GM18498 (cell line): Measurements from ENCODE around the gene PAPLN.
"Not testable (repeated sequence)": the region's sequence is repeated elsewhere in the genome, so short reads cannot be mapped to it uniquely, and the experiment has no call there.

Experiments used
- ATAC-seq: cut with Tn5 transposase; IDR thresholded peaks from one replicate; pipeline ENCODE4 v1.9.1; 2021; ENCODE audit warnings: mild to moderate bottlenecking, moderate library complexity; ENCODE audit not compliant: unreplicated experiment

The PAPLN gene

GRCh38 chr14:73287071-73287470 is 49.8 kb downstream of the PAPLN start:
- ATAC-seq = no peak

DNA sequence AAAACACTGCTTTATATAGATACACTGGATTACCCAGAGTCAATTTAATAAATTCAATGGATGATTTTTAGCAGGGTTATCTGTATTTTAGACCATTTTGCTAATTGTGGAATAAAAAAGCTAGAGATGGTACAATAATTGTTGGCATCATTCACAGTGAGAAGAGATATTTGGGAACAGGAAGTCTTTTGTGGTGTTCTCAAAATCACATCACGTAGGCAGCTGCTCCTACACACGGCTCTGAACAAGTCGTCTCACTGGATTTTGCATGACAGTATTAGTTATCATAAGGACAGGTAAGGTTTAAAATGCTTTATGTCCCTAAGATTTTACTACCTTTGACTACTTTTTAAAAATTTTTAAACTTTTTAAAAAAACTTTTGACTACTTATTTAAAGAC is 52.0 kb downstream of the PAPLN start:
- no peak for ATAC-seq

GRCh38 chr14:73289729-73290128 is 52.4 kb downstream of the PAPLN start:
- ATAC-seq = no peak

DNA sequence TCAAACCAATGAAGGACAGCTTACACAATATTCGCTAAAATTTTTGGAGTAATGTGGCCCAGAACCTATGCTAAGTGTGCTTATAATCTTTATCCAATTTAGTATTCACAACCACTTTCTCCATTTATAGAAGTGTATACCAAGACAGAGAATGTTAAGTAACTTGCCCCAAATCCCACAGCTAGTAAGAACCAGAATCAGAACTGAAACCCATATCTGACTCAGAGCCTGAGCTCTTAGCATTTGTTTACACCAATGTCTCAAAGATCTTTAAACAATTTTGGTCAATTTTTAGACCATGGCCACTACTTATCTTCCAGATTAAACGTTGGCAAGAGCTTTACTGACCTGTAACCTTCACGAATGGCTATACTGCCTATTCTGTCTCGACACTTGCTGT is 53.0 kb downstream of the PAPLN start:
- ATAC-seq = peak; percentile 73

GRCh38 chr14:73293782-73294781 is 56.8 kb downstream of the PAPLN start:
- no peak for ATAC-seq

- ATAC-seq = no peak
Measured at GRCh38 chr14:73295198-73295796, 58.0 kb downstream of the PAPLN start.

GRCh38 chr14:73305499-73305898 is 68.2 kb downstream of the PAPLN start:
- no peak for ATAC-seq

- no peak for ATAC-seq
Measured at GRCh38 chr14:73307261-73307660, 70.0 kb downstream of the PAPLN start.

- not testable (repeated sequence) for ATAC-seq
Measured at GRCh38 chr14:73309207-73309606, 71.9 kb downstream of the PAPLN start.

- ATAC-seq = no peak
Measured at GRCh38 chr14:73311708-73312030, 74.4 kb downstream of the PAPLN start.

GRCh38 chr14:73312687-73313086 is 75.4 kb downstream of the PAPLN start:
- no peak for ATAC-seq

- no peak for ATAC-seq
Measured at GRCh38 chr14:73313151-73313550, 75.8 kb downstream of the PAPLN start.

DNA sequence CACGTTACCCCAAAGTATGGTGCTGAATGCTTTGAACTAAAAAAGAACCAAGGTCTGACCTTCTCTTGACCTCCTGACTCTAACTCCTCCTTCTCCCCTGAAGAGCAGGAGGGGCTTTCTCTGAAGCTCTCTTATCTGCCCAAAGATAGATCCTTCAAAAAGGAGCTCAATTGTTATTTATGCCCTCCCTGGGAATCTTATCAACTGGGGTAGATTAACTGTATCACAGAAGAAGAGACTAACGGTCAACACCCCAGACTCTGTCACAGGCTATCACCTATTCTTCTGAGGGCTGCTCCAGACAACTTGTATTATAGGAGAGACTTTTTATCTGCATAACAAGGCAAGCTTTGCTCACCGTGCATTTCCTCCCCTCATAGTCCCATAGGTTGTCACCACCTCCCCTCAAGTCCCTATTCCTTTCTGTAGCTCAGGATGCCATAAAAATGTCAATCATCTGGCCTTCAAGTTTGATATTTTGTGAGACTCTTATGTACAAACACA is 86.6 kb downstream of the PAPLN start:
- no peak for ATAC-seq
